AG04449 (cell line): ENCODE results near the gene SELENBP1.

Source experiments
- CTCF ChIA-PET: fragments of 350-600 bp; formaldehyde crosslinking; extraction: SDS; loops from one replicate; lab custom pipeline; 2021; ENCODE audit warnings: antibody characterized with exemption; lab: Yijun Ruan, JAX
- POLR2A ChIA-PET: fragments of 400-600, 350-600 bp; formaldehyde crosslinking; extraction: SDS; loops from one replicate; lab custom pipeline; 2020; ENCODE audit warnings: antibody characterized with exemption, inconsistent platforms; lab: Yijun Ruan, JAX
- DNase-seq: peaks from one replicate; pipeline ENCODE4 v3.0.0-alpha.2; 2010; ENCODE audit warnings: low read depth, low spot score
- H3K4me3 ChIP-seq: 2 replicates; pipeline ENCODE4 v1.5.1; 2011; ENCODE audit warnings: low read depth, mild to moderate bottlenecking, control low read depth, low read length
- TF ChIP-seq, protein P1 (sequence below): IDR thresholded peaks from one replicate; pipeline ENCODE4 v1.5.1; 2011; ENCODE audit warnings: mild to moderate bottlenecking, moderate library complexity, low read length, control low read depth, inconsistent platforms; ENCODE audit not compliant: insufficient read depth; ENCODE audit errors: missing control alignments

SELENBP1 gene

DNA sequence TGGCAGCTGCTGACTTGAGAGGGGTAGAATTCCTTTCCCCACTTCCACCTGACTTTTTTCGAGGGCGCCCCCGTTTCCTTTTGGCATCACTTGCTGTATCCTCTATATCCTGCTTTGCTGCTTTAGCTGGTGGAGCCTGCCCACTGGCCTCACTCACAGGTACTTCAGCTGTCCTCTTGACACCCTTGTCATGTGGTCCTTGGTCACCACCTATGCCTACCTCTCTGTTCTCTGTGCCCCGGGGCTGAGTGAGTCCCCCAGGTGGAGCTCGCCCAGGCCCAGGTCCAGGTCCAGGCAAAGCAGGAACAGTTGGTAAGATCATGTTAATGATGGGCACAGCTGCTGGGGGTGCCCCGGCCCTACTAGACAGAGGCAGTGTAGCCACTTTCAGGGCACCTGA is 29.9 kb downstream of the SELENBP1 start:
- ChIA-PET POLR2A (no interaction called here), CTCF (interaction anchor here (0.7 to 11.2 kb wide), 4 partner anchors 9 to 82 kb away, joined by 3 to 748 read pairs (median 144); partner anchors contain the start of gene PI4KB)
- DNase-seq: no peak
- TF ChIP-seq, protein P1, sequence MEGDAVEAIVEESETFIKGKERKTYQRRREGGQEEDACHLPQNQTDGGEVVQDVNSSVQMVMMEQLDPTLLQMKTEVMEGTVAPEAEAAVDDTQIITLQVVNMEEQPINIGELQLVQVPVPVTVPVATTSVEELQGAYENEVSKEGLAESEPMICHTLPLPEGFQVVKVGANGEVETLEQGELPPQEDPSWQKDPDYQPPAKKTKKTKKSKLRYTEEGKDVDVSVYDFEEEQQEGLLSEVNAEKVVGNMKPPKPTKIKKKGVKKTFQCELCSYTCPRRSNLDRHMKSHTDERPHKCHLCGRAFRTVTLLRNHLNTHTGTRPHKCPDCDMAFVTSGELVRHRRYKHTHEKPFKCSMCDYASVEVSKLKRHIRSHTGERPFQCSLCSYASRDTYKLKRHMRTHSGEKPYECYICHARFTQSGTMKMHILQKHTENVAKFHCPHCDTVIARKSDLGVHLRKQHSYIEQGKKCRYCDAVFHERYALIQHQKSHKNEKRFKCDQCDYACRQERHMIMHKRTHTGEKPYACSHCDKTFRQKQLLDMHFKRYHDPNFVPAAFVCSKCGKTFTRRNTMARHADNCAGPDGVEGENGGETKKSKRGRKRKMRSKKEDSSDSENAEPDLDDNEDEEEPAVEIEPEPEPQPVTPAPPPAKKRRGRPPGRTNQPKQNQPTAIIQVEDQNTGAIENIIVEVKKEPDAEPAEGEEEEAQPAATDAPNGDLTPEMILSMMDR: no peak
- no peak overlapping the region for H3K4me3 ChIP-seq

DNA sequence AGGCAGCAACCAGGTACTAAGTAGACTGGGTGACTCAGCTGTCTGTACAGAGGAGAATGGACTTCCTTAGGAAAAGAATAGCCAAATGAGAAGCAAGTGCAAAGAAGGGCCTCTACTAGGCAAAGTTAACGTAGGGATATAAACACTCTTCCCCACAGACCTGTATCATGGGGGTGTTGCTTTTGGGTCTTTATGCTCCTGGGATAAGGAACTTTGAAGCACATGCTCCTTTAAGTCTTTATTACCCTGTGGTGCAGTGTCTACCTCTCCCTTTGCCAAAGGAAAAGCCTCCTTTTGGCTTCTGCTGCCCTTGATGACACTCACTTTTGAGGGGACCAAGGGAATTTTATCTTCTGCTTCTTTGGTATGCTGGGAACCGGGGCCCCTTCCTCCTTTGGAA is 30.5 kb downstream of the SELENBP1 start:
- CTCF ChIA-PET: interaction anchor here (2.2 to 11.2 kb wide), 4 partner anchors 9 to 56 kb away, joined by 13 to 748 read pairs (median 144); partner anchors contain the start of genes PI4KB and PSMB4
- POLR2A ChIA-PET: interaction anchor here (1.3 kb wide), 1 partner anchor 32 kb away, joined by 3 read pairs; no protein-coding TSS in a partner anchor
- TF ChIP-seq, protein P1: no peak
- no peak overlapping the region for H3K4me3 ChIP-seq
- no peak for DNase-seq

DNA sequence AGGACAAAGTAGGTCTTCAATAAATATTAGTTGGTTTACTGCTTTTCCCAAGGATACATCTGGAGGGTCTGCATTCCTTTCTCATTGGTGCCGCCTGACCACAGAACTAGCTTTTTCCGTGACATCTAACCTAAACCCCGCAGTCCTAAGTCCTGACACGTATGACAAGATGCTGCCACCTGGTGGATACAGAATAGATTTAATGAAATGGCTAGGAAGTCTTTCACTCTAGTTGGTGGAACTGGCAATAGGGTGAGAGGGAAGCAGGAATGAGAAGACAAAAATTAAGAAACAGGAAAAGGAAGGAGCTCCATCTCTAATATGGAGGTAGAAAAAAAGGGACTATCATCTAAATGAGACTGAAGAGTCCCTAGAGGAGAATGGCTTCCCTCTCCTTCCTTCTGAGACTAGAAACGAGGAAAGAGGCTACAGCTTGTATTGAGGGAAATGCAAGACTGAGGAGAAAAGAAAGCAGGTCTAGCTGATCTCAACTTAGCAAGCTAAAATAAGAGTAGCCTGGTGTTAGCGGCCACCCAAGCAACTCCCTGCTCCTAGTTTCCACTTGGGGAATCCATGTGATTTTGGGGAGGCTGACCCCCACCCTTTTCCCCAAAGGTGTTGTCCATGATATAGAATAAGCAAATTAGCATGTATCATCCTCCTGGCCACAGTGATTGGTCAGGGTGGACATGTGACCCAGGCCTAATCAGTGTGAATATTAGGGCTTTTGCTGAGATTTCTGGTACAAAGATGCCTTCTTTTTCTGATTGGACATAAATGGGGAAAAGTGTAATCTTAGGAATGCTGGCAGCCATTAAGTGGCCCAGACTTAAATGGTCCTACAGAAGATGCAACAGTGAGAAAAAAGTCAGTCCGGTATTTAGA is 31.4 kb downstream of the SELENBP1 start:
- TF ChIP-seq, protein P1: peak; percentile 46
- ChIA-PET POLR2A (interaction anchor here (0.9 to 1.3 kb wide), 5 partner anchors 20 to 60 kb away, joined by 3 to 6 read pairs (median 4); partner anchors contain the start of gene ZNF687), CTCF (interaction anchor here (0.7 to 11.2 kb wide), 45 partner anchors 10 to 243 kb away, joined by 3 to 748 read pairs (median 5); partner anchors contain the start of genes PI4KB, PIP5K1A, PSMB4 and PSMD4)
- DNase-seq: peak; percentile 45
- H3K4me3 ChIP-seq: no peak overlapping the region

DNA sequence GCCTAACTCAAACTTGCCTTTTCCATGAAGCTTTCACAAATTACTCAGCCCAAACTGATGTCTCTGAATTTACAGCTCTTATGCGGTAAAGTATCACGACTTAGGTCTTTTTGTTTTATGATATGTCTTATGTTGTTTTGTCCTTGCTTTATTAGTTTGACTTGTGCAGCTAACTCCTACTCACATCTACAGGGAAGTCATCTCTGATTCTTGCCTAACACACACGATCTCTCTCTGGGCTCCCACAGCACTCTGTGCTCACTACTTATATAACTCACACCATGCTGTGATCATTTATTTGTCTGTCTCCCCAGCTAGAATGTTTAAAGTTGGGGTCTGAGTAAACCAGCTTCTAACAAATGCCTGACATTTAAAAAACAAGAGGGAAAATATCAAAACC is 35.9 kb downstream of the SELENBP1 start:
- no peak overlapping the region for H3K4me3 ChIP-seq
- DNase-seq: no peak
- TF ChIP-seq, protein P1: no peak
- CTCF ChIA-PET: interaction anchor here (1.0 to 11.2 kb wide), 3 partner anchors 9 to 55 kb away, joined by 3 to 748 read pairs (median 235); partner anchors contain the start of gene PI4KB
- POLR2A ChIA-PET: interaction anchor here (0.9 kb wide), 1 partner anchor 10 kb away, joined by 3 read pairs; no protein-coding TSS in a partner anchor

DNA sequence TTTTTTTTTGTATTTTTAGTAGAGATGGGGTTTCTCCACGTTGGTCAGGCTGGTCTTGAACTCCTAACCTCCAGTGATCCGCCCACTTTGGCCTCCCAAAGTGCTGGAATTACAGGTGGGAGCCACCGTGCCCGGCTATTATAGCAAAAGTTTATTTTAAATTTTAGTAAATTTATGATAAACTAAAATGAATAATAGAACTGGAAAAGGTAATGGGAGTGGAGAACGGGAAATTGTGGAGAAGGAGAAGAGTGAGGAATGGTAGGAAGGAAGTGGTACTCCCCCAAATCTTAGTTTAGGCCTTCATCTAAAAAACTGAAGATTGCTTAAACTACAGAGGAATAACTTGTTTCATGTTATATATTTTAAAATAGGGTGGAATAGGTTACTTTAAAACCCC is 37.7 kb downstream of the SELENBP1 start:
- TF ChIP-seq, protein P1: no peak
- POLR2A ChIA-PET: no interaction called here
- CTCF ChIA-PET: interaction anchor here (15.5 kb wide), 1 partner anchor 6 kb away, joined by 235 read pairs; no protein-coding TSS in a partner anchor

More for the DNA sequence above, 37.7 kb downstream of the SELENBP1 start:
- no peak for DNase-seq
- H3K4me3 ChIP-seq: no peak overlapping the region
